GM12801 (cell line): ENCODE results near the gene BTAF1.

Experiments used
- CTCF ChIP-seq: IDR thresholded peaks from one replicate; pipeline ENCODE4 v1.5.1; 2011; ENCODE audit warnings: control low read depth; ENCODE audit not compliant: insufficient read length; ENCODE audit errors: extremely low read depth

The BTAF1 gene

DNA sequence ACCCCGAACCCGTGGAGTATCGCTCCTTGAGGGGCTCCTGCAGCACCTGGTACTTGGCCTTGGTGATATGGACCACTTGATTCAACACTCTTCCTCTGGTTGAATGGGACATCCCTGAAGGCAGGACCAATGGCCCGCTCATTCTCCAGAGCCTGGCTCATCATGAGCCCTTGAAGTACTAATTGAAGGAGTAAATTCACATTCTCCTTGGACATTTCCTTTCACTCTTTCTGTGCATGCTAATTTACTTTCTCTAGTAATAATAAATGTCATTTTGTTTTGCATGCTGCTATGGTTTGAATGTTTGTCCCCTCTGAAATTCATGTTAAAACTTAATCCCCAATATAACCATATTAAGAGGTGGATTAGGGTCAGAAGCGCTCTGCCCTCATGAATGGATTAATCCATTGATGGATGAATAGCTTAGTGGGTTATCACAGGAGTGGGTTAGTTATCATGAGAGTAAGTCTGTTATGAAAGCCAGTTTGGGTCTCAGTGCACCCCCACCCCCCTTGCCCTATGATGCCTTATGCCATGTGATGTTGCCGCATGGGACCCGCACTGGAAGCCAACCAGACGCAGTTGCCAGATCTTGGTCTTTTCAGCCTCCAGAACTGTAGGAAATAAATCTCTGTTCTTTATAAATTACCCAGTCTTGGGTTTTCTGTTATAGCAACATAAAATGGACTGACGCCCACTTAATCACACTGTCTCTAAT, 38.0 kb upstream of the BTAF1 start:
- no peak for TF ChIP-seq CTCF

- TF ChIP-seq CTCF, result no peak
Observed at GRCh38 chr10:91886954-91887271, 36.7 kb upstream of the BTAF1 start.

DNA sequence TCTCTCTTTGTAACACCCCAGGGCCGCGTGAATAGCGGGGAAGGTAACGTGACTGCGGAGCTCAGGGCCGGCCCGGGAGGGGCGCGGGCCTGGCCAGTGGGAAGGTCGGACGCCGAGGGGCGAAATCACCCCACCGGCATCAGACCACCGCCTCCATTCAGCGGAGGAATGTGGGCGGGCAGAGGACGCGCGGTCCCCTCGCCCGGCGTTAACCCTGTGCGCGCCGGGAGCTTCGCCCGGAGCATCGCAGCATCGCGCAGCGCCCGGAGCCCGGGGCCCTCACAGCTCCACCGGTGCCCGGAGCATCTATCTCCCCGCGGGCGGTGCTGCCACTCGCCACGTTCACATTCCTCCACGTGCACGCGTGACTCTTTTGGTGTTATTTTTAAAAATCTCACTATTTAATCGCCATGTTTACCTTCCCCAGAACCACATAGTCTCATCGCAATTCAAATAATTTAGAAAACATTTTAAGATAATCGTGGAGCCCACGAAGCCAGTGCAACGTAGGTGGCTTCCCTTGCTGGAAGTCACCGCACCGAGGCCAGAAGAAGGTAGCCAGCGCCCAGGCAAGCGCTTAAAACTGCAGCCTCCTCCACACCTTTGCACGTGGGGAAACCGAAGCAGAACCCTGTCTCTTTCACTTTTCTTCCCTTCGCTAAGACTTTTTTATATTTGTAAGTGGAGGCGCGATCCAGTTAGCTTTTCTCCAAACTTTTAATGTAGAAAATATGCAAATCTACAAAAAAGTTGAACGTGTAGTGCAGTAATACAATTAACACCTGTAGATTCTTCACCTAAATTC, 36.1 kb upstream of the BTAF1 start:
- TF ChIP-seq CTCF, result no peak

GRCh38 chr10:91891125-91892001, 32.2 kb upstream of the BTAF1 start:
- TF ChIP-seq CTCF, result no peak

DNA sequence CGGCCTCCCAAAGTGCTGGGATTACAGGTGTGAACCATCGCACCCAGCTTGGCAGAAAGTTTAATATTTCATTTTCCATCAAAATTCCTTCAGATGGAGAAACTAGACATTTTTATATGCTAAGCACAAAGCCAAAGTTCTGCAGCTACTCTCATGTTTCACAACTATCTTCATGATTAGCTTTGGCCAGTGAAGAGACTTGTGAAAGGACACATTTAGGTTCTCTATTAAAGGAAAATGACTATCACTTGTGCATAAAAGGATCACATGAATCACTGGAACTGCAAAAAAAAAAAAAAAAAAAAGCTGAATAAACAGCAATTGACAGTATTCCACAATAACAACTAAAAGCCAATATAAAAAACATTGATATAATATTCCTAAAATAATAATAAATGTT, 30.5 kb upstream of the BTAF1 start:
- no peak for TF ChIP-seq CTCF

- TF ChIP-seq CTCF, result no peak
Observed at GRCh38 chr10:91896212-91896756, 27.3 kb upstream of the BTAF1 start.

GRCh38 chr10:91897421-91897820, 26.1 kb upstream of the BTAF1 start:
- no peak for TF ChIP-seq CTCF
